ENCODE data around the gene PLGRKT. TPM values are rescaled to one million over a fixed set of nuclear protein-coding genes. Genes with fewer than 3 reads are reported as not detected.

Gene PLGRKT
- total and polyA plus RNA-seq, 4 donors = 4.1 to 11.3 (median 7.2) TPM

DNA sequence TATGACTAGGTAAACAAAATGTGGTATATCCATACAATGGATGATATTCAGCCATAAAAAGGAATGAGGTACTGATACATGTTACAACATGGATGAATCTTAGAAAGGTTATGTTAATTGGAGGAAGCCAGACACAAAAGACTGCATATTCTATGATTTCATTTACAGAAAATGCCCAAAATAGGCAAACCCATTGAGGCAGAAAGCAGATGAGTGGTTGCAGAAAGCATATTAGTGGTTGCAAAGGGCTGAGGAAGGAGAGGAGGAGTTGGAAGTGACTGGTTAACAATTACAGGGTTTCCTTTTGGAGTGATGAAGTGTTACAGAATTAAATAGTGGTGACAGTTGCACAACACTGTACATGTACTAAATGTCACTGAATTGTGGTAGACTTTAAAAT lies 17.7 kb downstream of the PLGRKT start:
- H3K9ac ChIP-seq (ENCODE audit: low read depth in 1 of 2, low read length in 2 of 2) = no peak overlapping the region
- H3K4me3 ChIP-seq (ENCODE audit: low read depth in 1 of 3, low read length in 3 of 3) = no peak overlapping the region
- H3K9me3 ChIP-seq (ENCODE audit: control insufficient read depth in 4 of 4, low read length in 3 of 4) = no peaks in the 10 kb centered on the region
- no peak overlapping the region for H3K27ac ChIP-seq (ENCODE audit: low read depth in 1 of 2, low read length in 2 of 2)
- TF ChIP-seq SP1 (IDR thresholded peaks at IDR 0.05) = no peak
- no peak for DNase-seq (ENCODE audit: low spot score)
- H3K4me1 ChIP-seq (ENCODE audit: control insufficient read depth in 4 of 4, insufficient read depth in 4 of 4, low read length in 3 of 4) = no peaks in the 10 kb centered on the region
- H3K36me3 ChIP-seq (ENCODE audit: control insufficient read depth in 4 of 4, insufficient read depth in 3 of 4, low read depth in 1 of 4, low read length in 3 of 4) = peaks cover 0 to 2% (median 0%) of the 10 kb centered on the region in 4 donors
- no peaks in the 10 kb centered on the region for H3K27me3 ChIP-seq (ENCODE audit: control insufficient read depth in 4 of 4, insufficient read depth in 4 of 4, low read length in 3 of 4)

DNA sequence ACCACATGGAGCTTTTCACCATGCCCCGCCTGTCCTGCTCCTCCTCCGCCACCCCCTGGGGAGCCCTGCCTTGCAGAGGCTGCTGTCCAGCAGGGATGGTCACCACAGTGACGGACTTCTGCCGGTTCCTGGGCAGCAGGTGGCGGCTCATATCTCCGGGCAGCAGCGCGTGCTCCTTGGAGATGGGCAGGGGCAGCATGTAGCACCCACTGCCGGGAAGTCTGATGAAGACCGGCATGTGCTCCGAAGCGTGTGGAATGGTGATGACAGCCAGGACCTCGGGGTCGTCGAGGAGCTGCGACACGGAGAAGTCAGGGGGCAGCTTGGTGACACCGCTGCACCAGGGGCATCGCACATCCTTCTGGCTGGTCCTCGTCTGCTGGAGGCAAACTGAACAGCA lies 19.2 kb downstream of the PLGRKT start:
- no peak overlapping the region for H3K4me3 ChIP-seq (ENCODE audit: low read depth in 1 of 3, low read length in 3 of 3)
- peaks cover 0 to 2% (median 0%) of the 10 kb centered on the region in 4 donors for H3K36me3 ChIP-seq (ENCODE audit: control insufficient read depth in 4 of 4, insufficient read depth in 3 of 4, low read depth in 1 of 4, low read length in 3 of 4)
- TF ChIP-seq RAD21 (IDR thresholded peaks at IDR 0.05) (no peak), FOXA2 (IDR thresholded peaks at IDR 0.05) (no peak), NR2F2 (IDR thresholded peaks at IDR 0.05) (no peak), SP1 (IDR thresholded peaks at IDR 0.05) (no peak), HNF4G (IDR thresholded peaks at IDR 0.05) (no peak), FOXA1 (IDR thresholded peaks at IDR 0.05) (no peak), EGR1 (IDR thresholded peaks at IDR 0.05; ENCODE audit: low read depth in 2 of 2) (no peak), YY1 (IDR thresholded peaks at IDR 0.05) (no peak), TAF1 (conservative IDR thresholded peaks at IDR 0.05) (no peak), GABPA (IDR thresholded peaks at IDR 0.05 in 1 of 2, conservative IDR thresholded peaks at IDR 0.05 in 1 of 2) (no peak), JUND (IDR thresholded peaks at IDR 0.05) (no peak), HNF4A (conservative IDR thresholded peaks at IDR 0.05) (no peak), RXRA (IDR thresholded peaks at IDR 0.05) (no peak)
- TF ChIP-seq, protein P1, sequence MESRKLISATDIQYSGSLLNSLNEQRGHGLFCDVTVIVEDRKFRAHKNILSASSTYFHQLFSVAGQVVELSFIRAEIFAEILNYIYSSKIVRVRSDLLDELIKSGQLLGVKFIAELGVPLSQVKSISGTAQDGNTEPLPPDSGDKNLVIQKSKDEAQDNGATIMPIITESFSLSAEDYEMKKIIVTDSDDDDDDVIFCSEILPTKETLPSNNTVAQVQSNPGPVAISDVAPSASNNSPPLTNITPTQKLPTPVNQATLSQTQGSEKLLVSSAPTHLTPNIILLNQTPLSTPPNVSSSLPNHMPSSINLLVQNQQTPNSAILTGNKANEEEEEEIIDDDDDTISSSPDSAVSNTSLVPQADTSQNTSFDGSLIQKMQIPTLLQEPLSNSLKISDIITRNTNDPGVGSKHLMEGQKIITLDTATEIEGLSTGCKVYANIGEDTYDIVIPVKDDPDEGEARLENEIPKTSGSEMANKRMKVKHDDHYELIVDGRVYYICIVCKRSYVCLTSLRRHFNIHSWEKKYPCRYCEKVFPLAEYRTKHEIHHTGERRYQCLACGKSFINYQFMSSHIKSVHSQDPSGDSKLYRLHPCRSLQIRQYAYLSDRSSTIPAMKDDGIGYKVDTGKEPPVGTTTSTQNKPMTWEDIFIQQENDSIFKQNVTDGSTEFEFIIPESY (IDR thresholded peaks at IDR 0.05) = no peak
- TF ChIP-seq, protein P2, sequence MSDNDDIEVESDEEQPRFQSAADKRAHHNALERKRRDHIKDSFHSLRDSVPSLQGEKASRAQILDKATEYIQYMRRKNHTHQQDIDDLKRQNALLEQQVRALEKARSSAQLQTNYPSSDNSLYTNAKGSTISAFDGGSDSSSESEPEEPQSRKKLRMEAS (IDR thresholded peaks at IDR 0.05) = no peak
- TF ChIP-seq, protein P3, sequence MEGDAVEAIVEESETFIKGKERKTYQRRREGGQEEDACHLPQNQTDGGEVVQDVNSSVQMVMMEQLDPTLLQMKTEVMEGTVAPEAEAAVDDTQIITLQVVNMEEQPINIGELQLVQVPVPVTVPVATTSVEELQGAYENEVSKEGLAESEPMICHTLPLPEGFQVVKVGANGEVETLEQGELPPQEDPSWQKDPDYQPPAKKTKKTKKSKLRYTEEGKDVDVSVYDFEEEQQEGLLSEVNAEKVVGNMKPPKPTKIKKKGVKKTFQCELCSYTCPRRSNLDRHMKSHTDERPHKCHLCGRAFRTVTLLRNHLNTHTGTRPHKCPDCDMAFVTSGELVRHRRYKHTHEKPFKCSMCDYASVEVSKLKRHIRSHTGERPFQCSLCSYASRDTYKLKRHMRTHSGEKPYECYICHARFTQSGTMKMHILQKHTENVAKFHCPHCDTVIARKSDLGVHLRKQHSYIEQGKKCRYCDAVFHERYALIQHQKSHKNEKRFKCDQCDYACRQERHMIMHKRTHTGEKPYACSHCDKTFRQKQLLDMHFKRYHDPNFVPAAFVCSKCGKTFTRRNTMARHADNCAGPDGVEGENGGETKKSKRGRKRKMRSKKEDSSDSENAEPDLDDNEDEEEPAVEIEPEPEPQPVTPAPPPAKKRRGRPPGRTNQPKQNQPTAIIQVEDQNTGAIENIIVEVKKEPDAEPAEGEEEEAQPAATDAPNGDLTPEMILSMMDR (IDR thresholded peaks at IDR 0.05; ENCODE audit: low read depth, low read length, missing input control) = no peak
- DNase-seq (ENCODE audit: low spot score) = no peak
- H3K27me3 ChIP-seq (ENCODE audit: control insufficient read depth in 4 of 4, insufficient read depth in 4 of 4, low read length in 3 of 4) = no peaks in the 10 kb centered on the region
- no peak overlapping the region for H3K9ac ChIP-seq (ENCODE audit: low read depth in 1 of 2, low read length in 2 of 2)
- H3K4me1 ChIP-seq (ENCODE audit: control insufficient read depth in 4 of 4, insufficient read depth in 4 of 4, low read length in 3 of 4) = no peaks in the 10 kb centered on the region
- H3K9me3 ChIP-seq (ENCODE audit: control insufficient read depth in 4 of 4, low read length in 3 of 4) = no peaks in the 10 kb centered on the region
- H3K27ac ChIP-seq (ENCODE audit: low read depth in 1 of 2, low read length in 2 of 2) = no peak overlapping the region
- 97% methylated on average over 20 of the region's 20 CpGs for WGBS

DNA sequence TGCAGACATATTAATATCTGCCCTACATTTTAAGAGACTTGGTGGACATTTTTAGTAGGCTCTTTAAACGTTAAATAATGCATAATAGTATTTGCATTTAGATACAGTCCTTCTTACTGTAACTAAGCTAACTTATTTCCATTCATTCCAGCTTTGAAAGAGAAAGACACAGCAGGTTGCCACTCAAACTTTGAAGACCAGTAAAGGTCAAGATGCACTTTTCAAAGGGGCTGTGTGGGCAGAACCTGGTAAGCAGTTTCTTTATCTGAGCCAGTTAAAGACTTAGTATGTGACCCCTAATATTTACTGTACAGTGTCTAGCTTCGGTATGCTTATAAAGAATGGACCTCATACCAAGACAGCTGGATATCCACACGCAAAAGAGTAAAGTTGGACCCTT lies 20.8 kb downstream of the PLGRKT start:
- Histone ChIP-seq H3K4me3 (ENCODE audit: low read depth in 1 of 3, low read length in 3 of 3) (no peak overlapping the region), H3K27ac (ENCODE audit: low read depth in 1 of 2, low read length in 2 of 2) (no peak overlapping the region), H3K9me3 (ENCODE audit: control insufficient read depth in 4 of 4, low read length in 3 of 4) (no peaks in the 10 kb centered on the region), H3K27me3 (ENCODE audit: control insufficient read depth in 4 of 4, insufficient read depth in 4 of 4, low read length in 3 of 4) (no peaks in the 10 kb centered on the region), H3K4me1 (ENCODE audit: control insufficient read depth in 4 of 4, insufficient read depth in 4 of 4, low read length in 3 of 4) (no peaks in the 10 kb centered on the region), H3K36me3 (ENCODE audit: control insufficient read depth in 4 of 4, insufficient read depth in 3 of 4, low read depth in 1 of 4, low read length in 3 of 4) (peaks cover 0 to 2% (median 0%) of the 10 kb centered on the region in 4 donors), H3K9ac (ENCODE audit: low read depth in 1 of 2, low read length in 2 of 2) (no peak overlapping the region)
- DNase-seq (ENCODE audit: low spot score) = no peak
- WGBS = 81% methylated on average over 3 of the region's 3 CpGs
- TF ChIP-seq HNF4A (conservative IDR thresholded peaks at IDR 0.05) = no peak
- TF ChIP-seq, protein P3 (IDR thresholded peaks at IDR 0.05; ENCODE audit: low read depth, low read length, missing input control) = no peak
- no peak for TF ChIP-seq RAD21 (IDR thresholded peaks at IDR 0.05)
- TF ChIP-seq FOXA1 (IDR thresholded peaks at IDR 0.05) = no peak
- TF ChIP-seq NR2F2 (IDR thresholded peaks at IDR 0.05) = no peak
- TF ChIP-seq, protein P4, sequence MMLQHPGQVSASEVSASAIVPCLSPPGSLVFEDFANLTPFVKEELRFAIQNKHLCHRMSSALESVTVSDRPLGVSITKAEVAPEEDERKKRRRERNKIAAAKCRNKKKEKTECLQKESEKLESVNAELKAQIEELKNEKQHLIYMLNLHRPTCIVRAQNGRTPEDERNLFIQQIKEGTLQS (IDR thresholded peaks at IDR 0.05) = no peak
- TF ChIP-seq HNF4G (IDR thresholded peaks at IDR 0.05) = no peak
- TF ChIP-seq FOXA2 (IDR thresholded peaks at IDR 0.05) = no peak
- TF ChIP-seq JUND (IDR thresholded peaks at IDR 0.05) = no peak
- no peak for TF ChIP-seq SP1 (IDR thresholded peaks at IDR 0.05)
- TF ChIP-seq, protein P5, sequence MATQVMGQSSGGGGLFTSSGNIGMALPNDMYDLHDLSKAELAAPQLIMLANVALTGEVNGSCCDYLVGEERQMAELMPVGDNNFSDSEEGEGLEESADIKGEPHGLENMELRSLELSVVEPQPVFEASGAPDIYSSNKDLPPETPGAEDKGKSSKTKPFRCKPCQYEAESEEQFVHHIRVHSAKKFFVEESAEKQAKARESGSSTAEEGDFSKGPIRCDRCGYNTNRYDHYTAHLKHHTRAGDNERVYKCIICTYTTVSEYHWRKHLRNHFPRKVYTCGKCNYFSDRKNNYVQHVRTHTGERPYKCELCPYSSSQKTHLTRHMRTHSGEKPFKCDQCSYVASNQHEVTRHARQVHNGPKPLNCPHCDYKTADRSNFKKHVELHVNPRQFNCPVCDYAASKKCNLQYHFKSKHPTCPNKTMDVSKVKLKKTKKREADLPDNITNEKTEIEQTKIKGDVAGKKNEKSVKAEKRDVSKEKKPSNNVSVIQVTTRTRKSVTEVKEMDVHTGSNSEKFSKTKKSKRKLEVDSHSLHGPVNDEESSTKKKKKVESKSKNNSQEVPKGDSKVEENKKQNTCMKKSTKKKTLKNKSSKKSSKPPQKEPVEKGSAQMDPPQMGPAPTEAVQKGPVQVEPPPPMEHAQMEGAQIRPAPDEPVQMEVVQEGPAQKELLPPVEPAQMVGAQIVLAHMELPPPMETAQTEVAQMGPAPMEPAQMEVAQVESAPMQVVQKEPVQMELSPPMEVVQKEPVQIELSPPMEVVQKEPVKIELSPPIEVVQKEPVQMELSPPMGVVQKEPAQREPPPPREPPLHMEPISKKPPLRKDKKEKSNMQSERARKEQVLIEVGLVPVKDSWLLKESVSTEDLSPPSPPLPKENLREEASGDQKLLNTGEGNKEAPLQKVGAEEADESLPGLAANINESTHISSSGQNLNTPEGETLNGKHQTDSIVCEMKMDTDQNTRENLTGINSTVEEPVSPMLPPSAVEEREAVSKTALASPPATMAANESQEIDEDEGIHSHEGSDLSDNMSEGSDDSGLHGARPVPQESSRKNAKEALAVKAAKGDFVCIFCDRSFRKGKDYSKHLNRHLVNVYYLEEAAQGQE (IDR thresholded peaks at IDR 0.05) = no peak
